Adrenal gland (tissue), 5 donors: ENCODE results near the gene CHKA.
A peak's percentile ranks its signal among the peaks of the same experiment; 100 is the strongest.

Source experiments
- CTCF ChIP-seq, 6 experiments: fragments of 450-650 bp in 4 of 6; fragments of 200-600 bp in 2 of 6; sonication (generic) in 1 of 6; IDR thresholded peaks; 1 replicate in 5 of 6; 2 replicates in 1 of 6; pipeline versions ENCODE4 v1.5.1 to v1.8.0; 2016 to 2021; ENCODE audit warnings: antibody characterized with exemption in 6 of 6, mild to moderate bottlenecking in 2 of 6, moderate library complexity in 1 of 6
- POLR2A ChIP-seq, 2 donors: fragments of 450-650 bp; IDR thresholded peaks; one replicate each; pipeline ENCODE4 v1.6.1; 2017; ENCODE audit warnings: antibody characterized with exemption in 2 of 2, mild to moderate bottlenecking in 2 of 2, moderate library complexity in 1 of 2
- donor health status: DM: no; HTN: no; CAD: no.

DNA sequence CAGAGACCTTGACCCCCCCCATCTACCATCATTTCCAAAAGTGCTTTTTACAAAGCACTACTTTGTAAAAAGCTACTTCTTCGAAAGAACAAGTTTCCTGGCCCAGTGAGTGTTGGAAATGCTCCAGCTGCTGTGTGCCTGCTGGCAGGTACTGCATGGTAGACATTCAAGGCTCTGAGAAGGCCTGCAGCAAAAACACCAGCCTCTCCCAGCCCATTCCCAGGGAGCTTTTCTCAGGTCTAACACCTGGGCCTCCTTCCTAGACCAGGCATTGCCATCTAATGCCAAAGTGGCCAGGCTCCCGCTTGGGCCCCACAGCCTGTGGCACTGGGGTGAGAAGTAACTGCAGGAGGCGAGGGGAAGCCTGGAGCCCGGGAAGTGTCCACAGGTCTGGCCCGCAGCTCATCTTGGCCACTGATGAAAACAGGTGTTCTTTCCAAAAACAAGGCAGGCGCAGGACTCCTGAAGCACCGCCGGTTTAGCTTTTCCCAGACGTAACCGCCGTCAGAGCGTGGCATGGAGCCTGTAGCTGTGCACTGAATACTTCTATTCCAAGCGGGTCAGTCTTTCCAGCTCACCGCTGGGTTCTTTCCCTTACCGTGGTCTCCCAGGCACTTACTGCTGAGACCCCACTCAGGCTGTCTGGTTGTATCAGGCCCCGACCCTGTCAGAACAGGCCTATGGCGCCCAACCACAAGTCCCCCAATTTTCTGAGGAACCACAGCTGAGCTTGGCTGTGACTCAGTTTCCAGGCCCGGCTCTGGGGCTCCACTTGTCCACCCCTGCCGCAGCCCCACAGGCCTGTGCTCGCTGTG is 83.6 kb downstream of the CHKA start:
- no peak for TF ChIP-seq CTCF (IDR thresholded peaks at IDR 0.05)
- peak in 1 of 2 donors; percentile 5 for TF ChIP-seq POLR2A (IDR thresholded peaks at IDR 0.05)
